ENCODE results near the gene TMEM109. TPM values are rescaled to one million over a fixed set of nuclear protein-coding genes. Genes with fewer than 3 reads are reported as not detected.

TMEM109 gene
- total RNA-seq, 1 donor from 2014 or later = 97.0 TPM

- no peak overlapping the region for H3K4me3 Mint-ChIP-seq (ENCODE audit: unreplicated experiment)
- H3K27ac Mint-ChIP-seq (ENCODE audit: unreplicated experiment) = no peak overlapping the region
- no peak for DNase-seq (ENCODE audit: low spot score)
- no peaks in the 10 kb centered on the region for H3K9me3 Mint-ChIP-seq (ENCODE audit: low read depth)
- H3K4me1 Mint-ChIP-seq (ENCODE audit: low read depth) = peaks cover 10% of the 10 kb centered on the region
- no peaks in the 10 kb centered on the region for H3K36me3 Mint-ChIP-seq (ENCODE audit: low read depth)
- TF ChIP-seq, protein P1, sequence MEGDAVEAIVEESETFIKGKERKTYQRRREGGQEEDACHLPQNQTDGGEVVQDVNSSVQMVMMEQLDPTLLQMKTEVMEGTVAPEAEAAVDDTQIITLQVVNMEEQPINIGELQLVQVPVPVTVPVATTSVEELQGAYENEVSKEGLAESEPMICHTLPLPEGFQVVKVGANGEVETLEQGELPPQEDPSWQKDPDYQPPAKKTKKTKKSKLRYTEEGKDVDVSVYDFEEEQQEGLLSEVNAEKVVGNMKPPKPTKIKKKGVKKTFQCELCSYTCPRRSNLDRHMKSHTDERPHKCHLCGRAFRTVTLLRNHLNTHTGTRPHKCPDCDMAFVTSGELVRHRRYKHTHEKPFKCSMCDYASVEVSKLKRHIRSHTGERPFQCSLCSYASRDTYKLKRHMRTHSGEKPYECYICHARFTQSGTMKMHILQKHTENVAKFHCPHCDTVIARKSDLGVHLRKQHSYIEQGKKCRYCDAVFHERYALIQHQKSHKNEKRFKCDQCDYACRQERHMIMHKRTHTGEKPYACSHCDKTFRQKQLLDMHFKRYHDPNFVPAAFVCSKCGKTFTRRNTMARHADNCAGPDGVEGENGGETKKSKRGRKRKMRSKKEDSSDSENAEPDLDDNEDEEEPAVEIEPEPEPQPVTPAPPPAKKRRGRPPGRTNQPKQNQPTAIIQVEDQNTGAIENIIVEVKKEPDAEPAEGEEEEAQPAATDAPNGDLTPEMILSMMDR (IDR thresholded peaks at IDR 0.05) = no peak
- peaks cover 10% of the 10 kb centered on the region for H3K27me3 Mint-ChIP-seq (ENCODE audit: low read depth)
These were observed 37.6 kb downstream of the TMEM109 start for GRCh38 chr11:60951606-60951903.

GRCh38 chr11:60951904-60952741 is 38.2 kb downstream of the TMEM109 start, which contains the start of gene SLC15A3:
Gene SLC15A3 (minus strand): TSS chr11:60952176. CDS start chr11:60951551, 625 bp downstream.
- no peaks in the 10 kb centered on the region for H3K9me3 Mint-ChIP-seq (ENCODE audit: low read depth)
- peak within 1 kb of the TSS; percentile 56 for H3K4me3 Mint-ChIP-seq (ENCODE audit: unreplicated experiment)
- TF ChIP-seq, protein P1 (IDR thresholded peaks at IDR 0.05) = no peak
- H3K36me3 Mint-ChIP-seq (ENCODE audit: low read depth) = no peaks in the 10 kb centered on the region
- peaks cover 10% of the 10 kb centered on the region for H3K4me1 Mint-ChIP-seq (ENCODE audit: low read depth)
- peaks cover 13% of the 10 kb centered on the region for H3K27me3 Mint-ChIP-seq (ENCODE audit: low read depth)
- no peak for DNase-seq (ENCODE audit: low spot score)
- peak within 1 kb of the TSS; percentile 24 for H3K27ac Mint-ChIP-seq (ENCODE audit: unreplicated experiment)

- Mint-ChIP-seq H3K36me3 (ENCODE audit: low read depth) (no peaks in the 10 kb centered on the region), H3K27ac (ENCODE audit: unreplicated experiment) (no peak overlapping the region), H3K4me1 (ENCODE audit: low read depth) (peaks cover 10% of the 10 kb centered on the region), H3K4me3 (ENCODE audit: unreplicated experiment) (no peak overlapping the region), H3K27me3 (ENCODE audit: low read depth) (peaks cover 14% of the 10 kb centered on the region), H3K9me3 (ENCODE audit: low read depth) (no peaks in the 10 kb centered on the region)
- TF ChIP-seq, protein P1 (IDR thresholded peaks at IDR 0.05) = no peak
- no peak for DNase-seq (ENCODE audit: low spot score)
These were observed 38.8 kb downstream of the TMEM109 start for GRCh38 chr11:60952742-60953170.

GRCh38 chr11:60953781-60954180 is 39.8 kb downstream of the TMEM109 start:
- TF ChIP-seq, protein P1 (IDR thresholded peaks at IDR 0.05) = no peak
- DNase-seq (ENCODE audit: low spot score) = no peak
- H3K27ac Mint-ChIP-seq (ENCODE audit: unreplicated experiment) = no peak overlapping the region
- H3K27me3 Mint-ChIP-seq (ENCODE audit: low read depth) = peaks cover 11% of the 10 kb centered on the region
- H3K36me3 Mint-ChIP-seq (ENCODE audit: low read depth) = no peaks in the 10 kb centered on the region
- no peaks in the 10 kb centered on the region for H3K9me3 Mint-ChIP-seq (ENCODE audit: low read depth)
- H3K4me3 Mint-ChIP-seq (ENCODE audit: unreplicated experiment) = no peak overlapping the region
- H3K4me1 Mint-ChIP-seq (ENCODE audit: low read depth) = peaks cover 10% of the 10 kb centered on the region

- TF ChIP-seq, protein P1 (IDR thresholded peaks at IDR 0.05) = no peak
These were observed 40.5 kb downstream of the TMEM109 start for GRCh38 chr11:60954421-60954820.

More at GRCh38 chr11:60954421-60954820, 40.5 kb downstream of the TMEM109 start:
- no peaks in the 10 kb centered on the region for H3K36me3 Mint-ChIP-seq (ENCODE audit: low read depth)
- H3K27me3 Mint-ChIP-seq (ENCODE audit: low read depth) = peaks cover 11% of the 10 kb centered on the region
- no peak for DNase-seq (ENCODE audit: low spot score)
- H3K9me3 Mint-ChIP-seq (ENCODE audit: low read depth) = no peaks in the 10 kb centered on the region
- no peak overlapping the region for H3K4me3 Mint-ChIP-seq (ENCODE audit: unreplicated experiment)
- H3K27ac Mint-ChIP-seq (ENCODE audit: unreplicated experiment) = no peak overlapping the region
- H3K4me1 Mint-ChIP-seq (ENCODE audit: low read depth) = peaks cover 13% of the 10 kb centered on the region
